ENCODE results near the gene HIBADH. TPM values are rescaled to one million over a fixed set of nuclear protein-coding genes. Genes with fewer than 3 reads are reported as not detected.
A peak's percentile ranks its signal among the peaks of the same experiment; 100 is the strongest.

Gene HIBADH
- 10 to 100 TPM; 49.3 to 70.9 (median 58.9) TPM for total RNA-seq

GRCh38 chr7:27662490-27663205, at the start of gene HIBADH:
Gene HIBADH (minus strand): TSS chr7:27662883. CDS start chr7:27662788, 95 bp downstream.
- 0% methylated on average over 32 of the region's 67 CpGs; no CpG with 5 or more reads in 1 of the 2 donors for WGBS, 2 donors (ENCODE audit: low coverage in 1 of 2)

GRCh38 chr7:27712217-27712616, 49.5 kb upstream of the HIBADH start:
- no peak for ATAC-seq
- Histone ChIP-seq H3K27me3 (no peaks in the 10 kb centered on the region), H3K9me3 (no peaks in the 10 kb centered on the region), H3K4me3 (no peak overlapping the region), H3K27ac (no peak overlapping the region), H3K36me3 (no peaks in the 10 kb centered on the region), H3K4me1 (no peaks in the 10 kb centered on the region)
- TF ChIP-seq EP300 (IDR thresholded peaks at IDR 0.05), result no peak
- TF ChIP-seq POLR2AphosphoS5 (IDR thresholded peaks at IDR 0.05), result no peak
- TF ChIP-seq CTCF (IDR thresholded peaks at IDR 0.05), result no peak
- TF ChIP-seq POLR2A (IDR thresholded peaks at IDR 0.05), result no peak
- 90 to 98% methylated on average over 1 to 2 of the region's 3 CpGs for WGBS, 2 donors (ENCODE audit: low coverage in 1 of 2)

More at GRCh38 chr7:27662490-27663205, at the start of gene HIBADH:
- Histone ChIP-seq H3K4me1 (peaks cover 0 to 27% (median 0%) of the 10 kb centered on the region in 3 donors), H3K27me3 (no peaks in the 10 kb centered on the region), H3K27ac (peak within 1 kb of the TSS; percentile 79 to 94 (median 92)), H3K36me3 (no peaks in the 10 kb centered on the region), H3K9me3 (no peaks in the 10 kb centered on the region), H3K4me3 (peak within 1 kb of the TSS; percentile 58 to 88)
- TF ChIP-seq CTCF (IDR thresholded peaks at IDR 0.05) (peak in 2 of 4 experiments; percentile 49 to 56), POLR2A (IDR thresholded peaks at IDR 0.05) (peak; percentile 90), POLR2AphosphoS5 (IDR thresholded peaks at IDR 0.05) (peak; percentile 88), EP300 (IDR thresholded peaks at IDR 0.05) (no peak)
- peak; percentile 100 for ATAC-seq

GRCh38 chr7:27709137-27710075, 46.7 kb upstream of the HIBADH start:
- Histone ChIP-seq H3K4me3 (no peak overlapping the region), H3K9me3 (no peaks in the 10 kb centered on the region), H3K4me1 (no peaks in the 10 kb centered on the region), H3K36me3 (no peaks in the 10 kb centered on the region), H3K27me3 (no peaks in the 10 kb centered on the region), H3K27ac (no peak overlapping the region)
- peak; percentile 28 for ATAC-seq
- 50 to 80% methylated on average over 1 to 2 of the region's 2 CpGs for WGBS, 2 donors (ENCODE audit: low coverage in 1 of 2)
- TF ChIP-seq POLR2AphosphoS5 (IDR thresholded peaks at IDR 0.05), result peak; percentile 46
- no peak for TF ChIP-seq POLR2A (IDR thresholded peaks at IDR 0.05)

- H3K9me3 ChIP-seq, result no peaks in the 10 kb centered on the region
- no peak for TF ChIP-seq EP300 (IDR thresholded peaks at IDR 0.05)
- TF ChIP-seq POLR2AphosphoS5 (IDR thresholded peaks at IDR 0.05), result no peak
- no peak for TF ChIP-seq POLR2A (IDR thresholded peaks at IDR 0.05)
- no peak for TF ChIP-seq CTCF (IDR thresholded peaks at IDR 0.05)
- H3K4me3 ChIP-seq, result no peak overlapping the region
- H3K27ac ChIP-seq, result no peak overlapping the region
- H3K27me3 ChIP-seq, result no peaks in the 10 kb centered on the region
- WGBS, 2 donors (ENCODE audit: low coverage in 1 of 2), result 95% methylated on average over 6 of the region's 6 CpGs
- no peak for ATAC-seq
- no peaks in the 10 kb centered on the region for H3K36me3 ChIP-seq
- no peaks in the 10 kb centered on the region for H3K4me1 ChIP-seq
Measured at GRCh38 chr7:27708485-27708884, 45.8 kb upstream of the HIBADH start.

GRCh38 chr7:27705200-27705594, 42.5 kb upstream of the HIBADH start:
- Histone ChIP-seq H3K4me1 (no peaks in the 10 kb centered on the region), H3K27ac (no peak overlapping the region), H3K4me3 (no peak overlapping the region), H3K9me3 (no peaks in the 10 kb centered on the region), H3K27me3 (peaks cover 7% of the 10 kb centered on the region), H3K36me3 (no peaks in the 10 kb centered on the region)
- no peak for ATAC-seq
- WGBS, 2 donors (ENCODE audit: low coverage in 1 of 2), result 63 to 82% methylated on average over 1 to 2 of the region's 2 CpGs
- TF ChIP-seq POLR2A (IDR thresholded peaks at IDR 0.05) (no peak), EP300 (IDR thresholded peaks at IDR 0.05) (no peak), POLR2AphosphoS5 (IDR thresholded peaks at IDR 0.05) (no peak), CTCF (IDR thresholded peaks at IDR 0.05) (no peak)
